Liver (tissue), 3 donors: ENCODE results near the gene SCTR.

ENCODE experiments used
- ATF3 ChIP-seq: IDR thresholded peaks from 2 replicates; pipeline ENCODE4 v1.6.1; 2016; ENCODE audit warnings: antibody characterized with exemption
- CTCF ChIP-seq: fragments of 150-350 bp; IDR thresholded peaks from 2 replicates; pipeline ENCODE4 v1.5.1; 2017; ENCODE audit warnings: improper control_type of control experiment, low read depth, low read length; ENCODE audit not compliant: missing input control
- EGR1 ChIP-seq, 2 donors: IDR thresholded peaks; 2 replicates each; pipeline ENCODE4 v1.6.1; 2016 to 2018; ENCODE audit warnings: antibody characterized with exemption in 2 of 2, low read depth in 2 of 2
- FOXA1 ChIP-seq: IDR thresholded peaks from 2 replicates; pipeline ENCODE4 v1.6.1; 2016; ENCODE audit warnings: antibody characterized with exemption
- GABPA ChIP-seq, 2 donors: IDR thresholded peaks in 1 of 2; conservative IDR thresholded peaks in 1 of 2; 2 replicates each; pipeline ENCODE4 v1.6.1; 2016; ENCODE audit warnings: antibody characterized with exemption in 2 of 2, mild to moderate bottlenecking in 1 of 2, moderate library complexity in 1 of 2
- HNF4G ChIP-seq: IDR thresholded peaks from 2 replicates; pipeline ENCODE4 v1.6.1; 2016; ENCODE audit warnings: antibody characterized with exemption
- JUND ChIP-seq, 2 donors: IDR thresholded peaks; 2 replicates each; pipeline ENCODE4 v1.6.1; 2016; ENCODE audit warnings: antibody characterized with exemption in 2 of 2
- MAX ChIP-seq: IDR thresholded peaks from 2 replicates; pipeline ENCODE4 v1.6.1; 2016; ENCODE audit warnings: antibody characterized with exemption
- RAD21 ChIP-seq, 2 donors: IDR thresholded peaks; 2 replicates each; pipeline ENCODE4 v1.6.1; 2016; ENCODE audit warnings: antibody characterized with exemption in 2 of 2, mild to moderate bottlenecking in 2 of 2
- RXRA ChIP-seq, 2 donors: IDR thresholded peaks; 2 replicates each; pipeline ENCODE4 v1.6.1; 2017 to 2018; ENCODE audit warnings: antibody characterized with exemption in 2 of 2, mild to moderate bottlenecking in 1 of 2
- TAF1 ChIP-seq: conservative IDR thresholded peaks from 2 replicates; pipeline ENCODE4 v1.6.1; 2016; ENCODE audit warnings: antibody characterized with exemption, mild to moderate bottlenecking
- YY1 ChIP-seq: IDR thresholded peaks from 2 replicates; pipeline ENCODE4 v1.6.1; 2016; ENCODE audit warnings: antibody characterized with exemption, mild to moderate bottlenecking
- TF ChIP-seq, protein P1 (sequence below): IDR thresholded peaks from 2 replicates; pipeline ENCODE4 v1.6.1; 2016; ENCODE audit warnings: antibody characterized with exemption
- TF ChIP-seq, protein P2 (sequence below): IDR thresholded peaks from 2 replicates; pipeline ENCODE4 v1.6.1; 2016; ENCODE audit warnings: antibody characterized with exemption, mild to moderate bottlenecking
- donor health status: healthy.
- donor health status: healthy.

GRCh38 chr2:119438128-119438656 is 86.1 kb downstream of the SCTR start:
- TF ChIP-seq YY1 (no peak), CTCF (no peak), GABPA (IDR thresholded peaks at IDR 0.05 in 1 of 2, conservative IDR thresholded peaks at IDR 0.05 in 1 of 2) (no peak), RXRA (IDR thresholded peaks at IDR 0.05) (no peak), MAX (no peak), JUND (IDR thresholded peaks at IDR 0.05) (no peak), TAF1 (no peak), ATF3 (no peak), HNF4G (no peak), RAD21 (IDR thresholded peaks at IDR 0.05) (no peak), FOXA1 (no peak), EGR1 (IDR thresholded peaks at IDR 0.05; ENCODE audit: low read depth in 2 of 2) (no peak)
- TF ChIP-seq, protein P1, sequence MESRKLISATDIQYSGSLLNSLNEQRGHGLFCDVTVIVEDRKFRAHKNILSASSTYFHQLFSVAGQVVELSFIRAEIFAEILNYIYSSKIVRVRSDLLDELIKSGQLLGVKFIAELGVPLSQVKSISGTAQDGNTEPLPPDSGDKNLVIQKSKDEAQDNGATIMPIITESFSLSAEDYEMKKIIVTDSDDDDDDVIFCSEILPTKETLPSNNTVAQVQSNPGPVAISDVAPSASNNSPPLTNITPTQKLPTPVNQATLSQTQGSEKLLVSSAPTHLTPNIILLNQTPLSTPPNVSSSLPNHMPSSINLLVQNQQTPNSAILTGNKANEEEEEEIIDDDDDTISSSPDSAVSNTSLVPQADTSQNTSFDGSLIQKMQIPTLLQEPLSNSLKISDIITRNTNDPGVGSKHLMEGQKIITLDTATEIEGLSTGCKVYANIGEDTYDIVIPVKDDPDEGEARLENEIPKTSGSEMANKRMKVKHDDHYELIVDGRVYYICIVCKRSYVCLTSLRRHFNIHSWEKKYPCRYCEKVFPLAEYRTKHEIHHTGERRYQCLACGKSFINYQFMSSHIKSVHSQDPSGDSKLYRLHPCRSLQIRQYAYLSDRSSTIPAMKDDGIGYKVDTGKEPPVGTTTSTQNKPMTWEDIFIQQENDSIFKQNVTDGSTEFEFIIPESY: no peak
- TF ChIP-seq, protein P2, sequence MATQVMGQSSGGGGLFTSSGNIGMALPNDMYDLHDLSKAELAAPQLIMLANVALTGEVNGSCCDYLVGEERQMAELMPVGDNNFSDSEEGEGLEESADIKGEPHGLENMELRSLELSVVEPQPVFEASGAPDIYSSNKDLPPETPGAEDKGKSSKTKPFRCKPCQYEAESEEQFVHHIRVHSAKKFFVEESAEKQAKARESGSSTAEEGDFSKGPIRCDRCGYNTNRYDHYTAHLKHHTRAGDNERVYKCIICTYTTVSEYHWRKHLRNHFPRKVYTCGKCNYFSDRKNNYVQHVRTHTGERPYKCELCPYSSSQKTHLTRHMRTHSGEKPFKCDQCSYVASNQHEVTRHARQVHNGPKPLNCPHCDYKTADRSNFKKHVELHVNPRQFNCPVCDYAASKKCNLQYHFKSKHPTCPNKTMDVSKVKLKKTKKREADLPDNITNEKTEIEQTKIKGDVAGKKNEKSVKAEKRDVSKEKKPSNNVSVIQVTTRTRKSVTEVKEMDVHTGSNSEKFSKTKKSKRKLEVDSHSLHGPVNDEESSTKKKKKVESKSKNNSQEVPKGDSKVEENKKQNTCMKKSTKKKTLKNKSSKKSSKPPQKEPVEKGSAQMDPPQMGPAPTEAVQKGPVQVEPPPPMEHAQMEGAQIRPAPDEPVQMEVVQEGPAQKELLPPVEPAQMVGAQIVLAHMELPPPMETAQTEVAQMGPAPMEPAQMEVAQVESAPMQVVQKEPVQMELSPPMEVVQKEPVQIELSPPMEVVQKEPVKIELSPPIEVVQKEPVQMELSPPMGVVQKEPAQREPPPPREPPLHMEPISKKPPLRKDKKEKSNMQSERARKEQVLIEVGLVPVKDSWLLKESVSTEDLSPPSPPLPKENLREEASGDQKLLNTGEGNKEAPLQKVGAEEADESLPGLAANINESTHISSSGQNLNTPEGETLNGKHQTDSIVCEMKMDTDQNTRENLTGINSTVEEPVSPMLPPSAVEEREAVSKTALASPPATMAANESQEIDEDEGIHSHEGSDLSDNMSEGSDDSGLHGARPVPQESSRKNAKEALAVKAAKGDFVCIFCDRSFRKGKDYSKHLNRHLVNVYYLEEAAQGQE: no peak
